Fibroblast of peridontal ligament (primary cell): ENCODE data around the gene LHX4.
A peak's percentile ranks its signal among the peaks of the same experiment; 100 is the strongest.

Source experiments
- DNase-seq: peaks from one replicate; pipeline ENCODE4 v3.0.0-alpha.2; 2010; ENCODE audit errors: extremely low read depth

LHX4 gene

DNA sequence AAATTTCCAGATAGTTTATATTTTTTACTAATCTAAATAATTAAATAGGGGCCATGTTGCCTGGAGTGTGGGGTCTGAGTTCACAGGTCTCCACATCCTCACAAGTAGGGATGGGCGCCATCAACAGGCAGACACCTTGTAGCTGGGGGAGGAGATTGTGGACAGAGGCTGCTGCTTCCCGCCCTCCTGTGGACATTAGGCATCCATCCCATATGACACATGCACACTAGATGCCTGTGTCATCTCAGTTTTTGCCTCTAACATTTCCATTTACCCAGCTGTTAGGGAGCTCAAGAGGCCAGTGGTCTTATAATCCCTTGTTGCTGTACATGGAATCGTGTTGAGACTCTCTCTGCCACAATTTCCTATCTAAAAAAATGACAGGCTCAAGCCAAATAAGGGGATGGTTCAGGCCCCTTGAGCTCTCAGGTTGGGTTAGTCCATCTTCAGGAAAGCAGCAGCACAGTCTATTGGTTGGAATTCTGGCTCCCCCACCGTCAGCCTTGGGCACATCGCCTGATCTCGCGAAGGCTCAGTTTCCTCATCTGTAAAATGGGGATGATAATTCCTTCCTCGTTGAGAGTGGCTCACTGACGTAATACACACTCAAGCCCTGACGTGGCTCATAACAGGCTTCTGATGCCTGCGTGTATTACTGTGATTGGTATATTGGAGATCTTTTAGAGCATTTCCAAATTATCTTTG lies 13.6 kb downstream of the LHX4 start:
- DNase-seq, result no peak

DNA sequence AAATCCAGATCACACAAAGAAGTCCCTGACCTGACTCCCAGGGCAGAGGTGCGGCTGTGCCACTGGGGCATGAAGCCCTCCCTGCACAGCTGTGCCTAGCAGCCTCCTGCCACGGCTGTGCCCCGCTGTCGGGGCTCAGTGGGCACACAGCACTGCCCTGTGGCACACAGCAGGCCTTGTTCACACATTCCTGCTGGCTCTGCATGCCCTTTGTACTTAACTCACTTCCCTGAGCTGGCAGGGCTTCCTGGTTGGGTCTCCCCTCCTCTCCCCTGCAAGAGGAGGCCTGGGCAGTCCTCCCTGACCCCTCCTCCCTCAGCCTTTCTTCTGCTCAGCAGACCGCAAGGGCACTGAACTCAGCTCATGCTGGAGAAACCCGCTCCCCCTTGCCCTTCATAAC lies 14.8 kb downstream of the LHX4 start:
- DNase-seq, result no peak

DNA sequence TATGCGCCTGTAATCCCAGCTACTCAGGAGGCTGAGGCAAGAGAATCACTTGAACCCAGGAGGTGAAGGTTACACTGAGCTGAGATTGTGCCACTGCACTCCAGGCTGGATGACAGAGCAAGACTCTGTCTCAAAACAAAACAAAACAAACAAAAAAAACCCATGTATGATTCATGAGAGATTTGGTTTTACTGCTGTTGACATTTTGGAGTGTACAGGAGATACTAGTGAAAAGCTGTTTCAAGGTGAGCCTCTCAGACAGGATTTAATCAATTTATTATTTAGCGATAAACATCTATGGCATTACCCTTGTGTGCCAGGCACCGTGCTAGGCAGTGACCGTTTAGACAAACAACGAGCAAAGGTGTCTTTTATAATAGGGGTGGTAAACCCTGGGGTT lies 16.5 kb downstream of the LHX4 start:
- DNase-seq, result no peak

DNA sequence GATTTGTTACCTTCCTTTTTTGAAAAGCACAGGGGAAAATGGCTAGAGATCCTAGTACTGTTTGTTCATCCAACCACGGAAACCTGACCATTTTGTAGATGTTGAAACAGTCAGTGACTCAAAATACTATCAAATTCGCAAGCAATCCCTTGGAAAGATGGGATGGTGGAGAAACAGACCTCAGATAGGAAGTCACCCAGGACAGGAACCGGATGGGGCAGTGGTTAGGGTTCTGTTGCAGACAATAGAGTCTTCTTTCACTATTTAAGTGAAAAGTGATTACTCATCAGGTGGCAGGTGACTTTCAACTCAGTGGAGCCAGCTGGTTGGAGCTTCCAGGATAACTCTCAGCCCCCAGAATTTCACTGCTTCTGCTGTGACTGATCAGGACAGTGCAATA lies 17.0 kb downstream of the LHX4 start:
- no peak for DNase-seq

DNA sequence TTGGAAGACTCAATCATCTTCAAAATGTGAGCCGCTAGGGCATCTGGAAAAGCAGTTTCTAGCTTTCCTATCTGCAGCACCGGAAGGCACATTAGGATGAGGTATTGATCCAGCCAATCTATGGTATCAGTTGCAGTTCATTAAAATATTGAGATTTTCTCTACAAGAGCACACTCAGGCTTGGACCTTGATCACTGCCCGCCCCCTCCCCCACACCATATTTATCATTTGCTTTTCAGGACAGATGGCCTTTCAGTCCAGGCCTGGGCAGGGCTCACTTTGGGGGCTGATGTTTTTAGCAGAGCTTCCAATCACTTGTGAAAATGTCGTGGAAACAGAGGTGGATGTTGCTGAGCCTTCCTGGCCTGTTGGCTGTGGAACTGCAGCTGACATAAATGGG lies 17.5 kb downstream of the LHX4 start:
- no peak for DNase-seq

DNA sequence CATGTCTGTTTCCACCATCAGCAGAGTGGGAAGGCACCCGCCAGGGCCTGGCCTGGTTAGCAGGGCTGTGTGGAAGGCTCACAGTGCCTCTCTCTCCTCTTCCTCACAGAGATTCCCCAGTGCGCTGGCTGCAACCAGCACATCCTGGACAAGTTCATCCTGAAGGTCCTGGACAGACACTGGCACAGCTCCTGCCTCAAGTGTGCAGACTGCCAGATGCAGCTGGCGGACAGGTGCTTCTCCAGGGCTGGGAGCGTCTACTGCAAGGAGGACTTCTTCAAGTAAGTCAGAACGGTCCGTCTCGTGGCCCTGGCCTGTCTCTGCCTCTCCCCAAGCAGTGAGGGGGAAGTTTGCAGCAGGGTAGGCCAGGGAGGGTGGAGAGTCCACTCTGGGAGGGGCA lies 18.1 kb downstream of the LHX4 start:
- DNase-seq, result no peak

DNA sequence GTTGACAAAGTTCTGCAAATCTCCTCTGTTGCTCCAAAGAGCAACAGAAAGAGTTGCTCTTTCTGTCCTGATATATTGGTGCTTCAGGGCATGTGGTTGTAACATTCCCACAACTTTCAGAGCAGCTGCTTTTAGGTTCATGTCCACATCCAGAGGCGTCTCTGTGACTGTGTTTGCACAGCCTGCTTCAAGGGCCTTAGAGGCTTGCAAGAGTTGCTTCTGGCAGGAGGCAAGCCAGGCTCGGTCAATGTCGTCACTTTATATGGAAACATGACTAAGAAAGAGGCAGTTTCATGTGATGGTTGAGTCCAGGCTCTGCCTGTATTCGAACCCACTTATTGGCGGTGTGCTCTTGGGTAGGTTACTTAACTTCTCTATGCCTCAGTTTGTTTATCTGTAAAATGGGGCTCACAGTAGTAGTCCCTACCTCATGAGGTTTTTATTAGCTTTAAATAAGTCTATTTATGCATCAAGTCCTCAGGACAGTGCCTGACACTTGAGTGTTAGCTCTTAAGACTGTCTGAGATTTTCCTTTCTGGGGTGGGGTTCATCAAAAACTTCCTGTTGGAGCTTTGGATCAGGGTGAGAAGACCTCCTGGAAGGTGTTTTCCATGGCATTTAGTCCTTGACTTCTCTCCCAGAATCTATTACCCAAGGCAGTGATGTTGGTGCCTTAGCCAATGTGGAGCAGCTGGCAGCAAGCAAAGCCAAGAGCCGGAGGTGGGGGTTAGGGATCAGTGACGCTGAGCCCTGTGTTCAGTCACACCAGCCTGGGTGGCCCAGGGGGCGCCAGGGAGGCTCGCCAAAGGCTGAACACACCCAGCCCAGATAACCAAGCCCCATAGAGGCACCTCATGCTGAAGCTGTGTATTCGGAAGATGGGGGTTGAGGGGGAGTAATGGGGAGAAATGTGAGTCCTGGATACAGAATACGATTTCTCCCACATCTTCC lies 18.9 kb downstream of the LHX4 start:
- no peak for DNase-seq

DNA sequence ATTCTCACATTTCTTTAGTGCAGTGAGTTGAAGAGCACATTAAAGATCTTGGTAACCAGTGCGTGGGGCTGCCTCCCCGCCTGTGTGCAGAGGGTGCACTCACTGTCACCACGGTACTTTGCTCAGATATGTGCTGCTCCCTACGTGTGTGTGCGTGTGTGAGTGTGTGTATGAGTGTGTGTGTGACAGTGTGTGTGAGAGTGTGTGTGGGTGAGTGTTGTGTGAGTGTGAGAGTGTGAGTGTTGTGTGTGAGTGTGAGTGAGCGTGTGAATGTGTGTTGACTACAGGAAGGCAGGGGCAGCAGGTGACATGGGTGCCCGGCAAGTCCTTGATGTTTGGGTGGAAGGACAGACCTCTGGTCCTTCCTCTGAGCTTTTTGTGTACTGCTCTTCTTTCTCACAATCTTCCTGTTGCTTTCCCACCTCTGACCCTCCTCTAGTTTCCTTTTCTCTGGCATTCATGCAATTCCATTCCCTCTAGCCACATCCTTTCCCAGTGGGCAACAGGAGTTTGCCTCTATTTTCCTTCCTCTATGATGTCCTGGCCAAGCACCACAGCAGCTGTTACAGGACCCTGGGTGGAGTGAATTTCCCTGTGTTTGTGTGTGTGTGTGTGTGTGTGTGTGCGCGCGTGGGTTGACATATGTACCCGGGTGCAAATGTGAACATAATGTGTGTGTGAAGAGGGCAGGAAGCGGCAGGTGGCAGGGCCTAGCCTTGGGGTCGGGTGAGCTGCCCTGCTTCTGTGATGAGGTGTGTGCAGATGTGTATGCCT lies 19.8 kb downstream of the LHX4 start:
- no peak for DNase-seq

DNA sequence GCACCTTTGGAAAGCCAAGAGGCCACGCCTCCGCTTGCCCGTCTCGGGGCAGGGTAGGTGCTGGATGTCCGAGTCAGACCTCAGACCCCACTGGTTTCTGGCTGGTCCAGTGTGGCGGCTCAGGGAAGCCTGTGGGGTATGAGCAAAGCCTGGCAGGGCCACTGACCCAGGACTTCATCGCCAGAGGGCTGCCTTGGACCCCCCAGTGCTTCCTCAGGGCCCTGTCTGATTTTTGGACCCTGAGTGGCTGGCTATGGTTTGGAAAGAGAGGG lies 20.4 kb downstream of the LHX4 start:
- no peak for DNase-seq

DNA sequence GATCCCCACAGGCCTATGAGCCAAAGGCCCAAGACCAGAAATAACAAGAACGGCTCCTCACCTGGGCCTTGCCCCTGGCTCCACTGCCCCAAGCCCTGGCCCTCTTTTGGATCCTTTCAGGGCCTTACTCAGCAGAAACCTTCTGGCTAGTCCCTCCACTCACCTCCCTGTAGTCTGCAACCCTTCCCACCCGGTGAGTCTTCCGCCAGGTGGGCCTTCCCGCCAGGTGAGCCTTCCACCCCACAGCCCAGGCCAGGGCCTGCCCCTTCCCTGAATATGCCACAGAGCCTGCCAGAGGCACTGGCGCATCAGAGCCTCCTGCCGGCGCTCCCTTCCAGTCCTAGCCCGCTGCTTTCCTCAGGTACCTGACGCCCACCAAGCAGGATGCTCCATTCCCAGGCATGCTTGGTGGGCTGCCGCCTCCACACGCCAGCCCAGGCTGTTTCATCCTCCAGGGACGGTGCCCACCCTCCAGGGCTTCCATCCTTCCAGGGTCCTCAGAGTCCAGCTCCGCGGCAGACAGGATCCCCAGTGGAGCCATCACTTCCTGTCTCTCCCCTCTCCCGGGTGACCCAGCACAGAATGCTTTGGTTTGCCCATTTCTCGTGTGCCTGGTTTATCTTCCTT lies 20.9 kb downstream of the LHX4 start:
- no peak for DNase-seq

DNA sequence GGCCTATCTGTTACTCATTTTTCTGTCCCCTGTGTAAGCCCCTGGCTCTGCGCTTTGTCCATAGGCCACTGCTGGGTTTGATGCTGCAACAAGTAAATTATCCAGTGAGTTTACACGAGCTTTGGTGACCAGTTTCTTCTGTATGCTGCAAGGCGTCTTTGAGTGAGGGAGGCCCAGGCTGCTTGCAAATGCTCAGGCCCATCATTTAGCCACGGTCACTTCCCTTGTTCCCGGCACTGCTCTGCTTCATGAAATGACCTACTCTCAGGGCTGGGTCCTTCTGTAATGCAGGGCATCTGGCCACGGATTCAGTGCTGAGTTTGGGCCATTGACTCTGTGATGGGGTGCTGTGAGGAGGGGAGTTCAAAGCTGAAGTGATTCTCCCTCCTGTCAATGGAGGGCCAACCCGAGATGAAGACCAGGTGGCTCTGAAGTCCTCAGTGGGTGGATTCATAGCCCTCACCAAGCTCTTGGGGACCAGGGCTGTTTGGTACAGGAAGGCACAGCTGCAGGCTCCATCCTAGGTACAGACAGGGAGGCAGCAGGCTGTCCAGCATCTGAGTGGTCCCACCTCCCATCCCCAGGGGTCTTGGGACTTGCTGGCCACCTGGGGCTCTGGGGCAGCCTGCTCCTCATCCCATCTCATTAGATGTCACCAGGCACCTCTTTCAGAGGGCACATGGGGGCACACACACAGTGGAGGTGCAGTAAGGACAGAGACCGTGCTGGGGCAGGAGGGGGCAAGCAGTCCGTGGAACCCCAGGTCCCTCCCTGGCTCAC lies 21.7 kb downstream of the LHX4 start:
- DNase-seq, result no peak

DNA sequence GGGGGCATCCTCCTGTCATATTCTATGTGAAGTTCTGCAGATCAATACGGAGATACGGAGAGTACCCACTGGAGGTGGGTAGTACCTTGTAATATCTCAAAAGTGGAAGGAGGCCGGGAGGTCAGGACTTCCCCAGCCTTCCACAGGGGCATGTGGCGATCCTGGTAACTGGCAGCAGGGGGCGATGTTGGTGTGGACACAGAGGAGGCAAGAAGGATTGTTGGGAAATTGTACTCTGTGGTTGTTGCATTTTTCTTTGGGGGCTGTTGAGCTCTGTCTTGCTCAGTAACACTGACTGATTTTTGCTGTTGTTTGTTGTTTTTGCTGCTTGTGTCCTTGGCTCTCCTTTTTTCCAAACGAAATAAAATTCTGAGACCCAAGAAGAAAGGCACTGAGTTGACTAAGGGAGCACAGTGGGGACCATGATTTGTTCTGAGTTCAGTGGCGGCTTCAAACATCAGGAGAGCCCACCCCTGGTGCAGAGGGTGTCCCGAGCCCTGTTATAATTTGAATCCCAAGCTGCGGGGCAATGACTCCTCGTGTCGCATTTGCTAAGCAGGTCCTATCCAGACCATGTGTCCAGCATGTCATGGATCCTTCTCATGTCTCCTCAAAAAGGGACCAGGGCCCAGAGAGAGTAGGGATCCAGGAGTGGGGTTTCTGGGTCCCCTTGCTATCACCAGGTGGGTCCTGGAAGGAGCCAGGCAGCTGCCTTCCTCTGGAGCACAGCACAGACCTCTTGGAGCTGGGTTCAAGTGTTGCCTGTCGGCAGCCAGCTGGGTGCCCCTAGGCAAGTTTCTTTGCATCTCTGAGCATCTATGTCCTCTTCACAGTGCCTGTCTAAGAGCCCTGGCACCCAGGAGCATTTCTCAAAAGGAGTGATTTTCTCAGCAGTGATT lies 22.8 kb downstream of the LHX4 start:
- peak; percentile 69 for DNase-seq

DNA sequence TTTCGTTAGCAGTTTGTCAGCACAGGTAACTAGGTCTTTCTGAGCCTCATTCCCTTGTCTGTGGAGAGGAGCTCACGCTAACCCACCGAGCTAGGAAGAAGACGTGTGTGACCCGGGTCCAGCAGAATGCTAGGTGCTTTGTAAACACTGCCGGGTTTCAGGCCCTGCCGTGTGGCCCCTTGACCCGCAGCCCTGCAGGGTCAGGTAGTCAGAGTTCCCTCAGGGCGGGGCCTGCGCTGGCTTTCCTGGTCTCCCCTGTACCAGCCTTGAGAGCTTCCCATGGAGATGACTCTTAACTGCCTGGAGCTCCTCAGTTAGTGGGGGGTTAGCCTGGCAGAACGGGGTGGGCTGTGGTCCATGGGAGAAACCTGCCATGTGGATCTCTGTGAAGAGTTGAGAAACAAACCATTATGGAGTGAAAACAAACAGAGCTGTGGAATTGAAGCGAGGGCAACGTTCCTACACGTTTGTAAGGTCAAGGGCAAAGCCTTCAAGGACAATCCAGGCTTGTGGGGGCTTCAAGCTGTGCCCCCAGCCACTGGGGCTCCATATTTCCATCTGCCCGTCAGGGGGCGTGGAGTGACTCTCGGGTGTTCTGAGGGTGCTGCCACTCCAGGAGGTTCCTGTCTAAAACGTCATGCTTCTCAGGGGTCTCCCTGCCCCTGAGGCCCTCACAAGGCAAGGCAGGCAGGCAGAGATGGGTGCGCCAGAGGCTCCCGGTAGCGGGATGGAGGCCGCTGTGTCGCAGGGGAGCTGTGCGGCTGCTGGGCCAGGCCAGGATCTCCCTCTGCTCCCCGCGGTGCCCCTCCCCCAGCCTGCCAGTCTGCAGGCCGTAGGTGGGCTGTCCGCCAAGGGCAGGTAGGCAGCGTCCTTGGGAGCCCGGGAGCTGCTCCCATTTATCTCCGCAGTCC lies 23.8 kb downstream of the LHX4 start:
- DNase-seq, result no peak

DNA sequence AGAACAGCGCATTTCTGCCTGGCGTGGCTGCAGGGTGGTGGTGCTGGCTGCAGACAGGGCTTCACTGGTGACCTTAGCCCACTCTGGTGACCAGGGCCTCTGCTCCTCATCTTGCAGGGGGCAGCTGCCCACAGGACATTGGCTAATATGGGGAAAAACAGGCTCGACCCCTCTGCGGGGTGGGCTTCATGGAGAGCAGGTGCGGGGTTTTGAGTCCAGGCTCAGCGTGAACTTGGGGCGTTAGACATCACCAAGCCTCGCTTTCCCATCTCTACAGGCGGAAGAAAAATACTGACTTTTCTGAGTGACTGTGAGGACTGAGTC lies 24.4 kb downstream of the LHX4 start:
- no peak for DNase-seq

DNA sequence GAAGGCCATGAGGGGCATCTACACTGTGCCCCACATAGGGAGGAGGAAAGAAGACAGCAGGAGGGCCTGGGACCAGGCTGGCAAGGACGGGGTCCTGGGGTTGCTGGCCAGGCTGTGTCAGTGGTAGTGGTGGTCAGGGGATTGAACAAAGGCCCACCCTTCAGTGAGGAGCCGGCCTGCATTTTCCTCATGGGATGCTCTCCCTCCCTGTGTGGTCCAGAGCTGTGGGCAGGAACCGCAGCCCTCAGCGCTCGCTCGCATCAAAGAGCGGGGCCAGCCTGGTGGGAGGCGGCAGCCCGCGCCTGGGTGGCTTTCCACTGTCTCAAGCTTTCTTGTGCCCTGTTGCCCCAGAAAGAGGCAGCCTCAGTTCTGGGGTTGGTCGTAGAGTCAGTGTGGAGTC lies 24.8 kb downstream of the LHX4 start:
- no peak for DNase-seq

DNA sequence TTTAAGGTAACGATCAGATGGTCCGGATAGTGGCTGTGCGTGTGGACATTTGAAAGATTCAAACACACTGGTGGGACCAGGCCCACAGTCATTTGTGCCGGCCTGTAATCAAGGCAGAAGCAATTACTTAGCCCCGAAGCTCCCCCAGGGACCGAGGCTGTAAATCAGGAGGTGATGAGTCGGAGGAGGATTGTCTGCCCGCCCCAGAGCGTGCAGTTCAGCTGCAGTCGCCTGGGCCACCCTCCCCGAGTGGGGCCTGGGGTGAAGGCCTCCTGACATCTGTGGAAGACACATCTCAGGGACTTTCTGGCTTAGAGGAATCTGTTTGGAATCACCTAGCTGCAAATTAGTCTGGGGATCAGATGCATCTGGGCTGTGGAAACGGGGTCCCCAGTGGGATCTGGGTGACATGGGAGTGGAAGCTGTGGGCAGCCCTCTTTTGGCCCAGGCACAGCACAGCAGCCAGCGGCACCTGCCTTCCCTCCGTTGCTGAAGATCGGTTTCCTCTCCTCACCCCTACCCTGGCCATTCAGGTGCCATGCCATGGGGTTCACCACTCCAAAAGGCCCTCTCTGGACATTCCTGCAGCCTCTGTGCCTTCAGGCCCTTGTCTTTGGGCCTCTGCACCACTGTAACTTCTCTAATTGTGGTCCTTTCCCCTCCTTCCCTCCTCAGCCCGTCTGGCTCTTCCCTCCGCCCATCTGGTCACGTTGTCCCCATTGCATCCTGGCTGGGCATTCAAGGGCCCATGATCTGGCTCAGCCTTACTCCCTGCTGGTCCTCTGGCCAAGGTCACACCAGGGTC lies 25.7 kb downstream of the LHX4 start:
- no peak for DNase-seq

DNA sequence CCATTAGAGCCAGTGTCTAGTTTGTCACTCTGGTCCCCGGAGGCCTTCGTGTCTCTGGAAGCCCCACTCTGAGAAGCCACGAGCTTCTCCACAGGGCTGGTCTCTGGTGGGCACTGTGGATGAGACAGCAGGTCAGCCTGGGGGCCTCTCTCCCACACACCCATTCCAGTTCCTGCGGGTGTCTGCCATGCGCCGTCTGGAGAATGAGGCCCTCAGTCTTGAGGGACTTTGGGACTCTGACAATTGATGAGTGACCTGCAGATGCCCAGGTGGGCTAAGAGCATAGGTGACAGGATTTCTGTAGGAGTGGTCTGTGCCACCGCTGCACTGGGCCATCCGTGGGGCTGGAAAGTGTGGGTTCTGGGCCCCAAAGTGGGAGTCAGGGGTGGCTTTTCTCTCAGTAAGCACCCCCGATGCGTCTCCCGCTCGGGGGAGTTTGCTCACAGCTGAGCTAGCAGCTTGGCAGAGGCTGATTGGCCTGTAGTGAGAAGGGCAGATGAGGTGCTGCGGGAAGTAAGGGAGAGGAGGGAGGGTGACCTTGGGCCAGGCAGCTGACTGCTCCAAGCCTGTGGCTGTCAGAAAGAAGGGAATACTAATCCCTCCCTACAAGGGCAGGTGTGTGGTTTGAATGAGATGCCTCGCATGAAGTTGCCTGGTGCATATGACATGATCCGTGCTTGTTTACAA lies 26.4 kb downstream of the LHX4 start:
- no peak for DNase-seq

DNA sequence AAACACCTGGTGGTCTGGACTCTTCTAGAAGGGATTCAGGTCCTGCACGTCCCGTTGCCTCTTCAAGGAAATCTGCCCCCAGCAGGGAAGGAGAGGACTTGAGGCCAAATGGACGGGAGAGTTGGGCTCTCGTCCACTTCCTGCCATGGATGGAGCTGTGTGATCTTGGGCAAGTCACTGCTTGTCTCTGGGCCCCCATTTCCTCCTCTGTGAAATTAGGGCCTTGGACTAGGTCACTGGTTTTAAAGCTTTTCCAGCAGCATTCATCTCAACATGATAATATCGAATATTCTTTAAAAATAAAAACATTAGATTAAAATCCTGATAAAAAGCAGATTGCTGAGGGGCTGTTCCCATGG lies 26.9 kb downstream of the LHX4 start:
- no peak for DNase-seq
